Keratinocyte (primary cell): ENCODE measurements around the gene SLC6A7. TPM values are rescaled to one million over a fixed set of nuclear protein-coding genes. Genes with fewer than 3 reads are reported as not detected.
A peak's percentile ranks its signal among the peaks of the same experiment; 100 is the strongest.

Source experiments
- DNase-seq: peaks from one replicate; pipeline ENCODE4 v3.0.0-alpha.2; 2011; ENCODE audit warnings: low read depth, missing footprints, low spot score
- FAIRE-seq: peaks from 2 replicates; lab custom pipeline; 2011; peaks lifted over from hg19 to GRCh38; lab: Jason Lieb, UNC
- H2AFZ ChIP-seq: 2 replicates; pipeline ENCODE4 v1.6.0; 2012; ENCODE audit warnings: low read length, control low read depth, inconsistent platforms; ENCODE audit not compliant: control insufficient read depth
- H3K27ac ChIP-seq: 2 replicates; pipeline ENCODE4 v1.5.1; 2011; ENCODE audit warnings: low read length; ENCODE audit not compliant: control insufficient read depth, insufficient read depth
- H3K27me3 ChIP-seq: 3 replicates; pipeline ENCODE4 v1.6.0; 2011; ENCODE audit warnings: low read length; ENCODE audit not compliant: control insufficient read depth, insufficient read depth; ENCODE audit errors: extremely low read depth
- H3K36me3 ChIP-seq, 2 experiments: 2 replicates in 1 of 2; 3 replicates in 1 of 2; pipeline ENCODE4 v1.5.1; 2011; ENCODE audit warnings: low read length in 2 of 2, mild to moderate bottlenecking in 1 of 2; ENCODE audit not compliant: control insufficient read depth in 2 of 2, insufficient read depth in 2 of 2; ENCODE audit errors: extremely low read depth in 1 of 2
- H3K4me1 ChIP-seq: 3 replicates; pipeline ENCODE4 v1.5.1; 2011; ENCODE audit warnings: low read length; ENCODE audit not compliant: control insufficient read depth, insufficient read depth; ENCODE audit errors: extremely low read depth
- H3K4me2 ChIP-seq: 3 replicates; pipeline ENCODE4 v1.6.0; 2011; ENCODE audit warnings: low read depth, low read length; ENCODE audit not compliant: control insufficient read depth, insufficient read depth; ENCODE audit errors: extremely low read depth
- H3K4me3 ChIP-seq, 3 experiments: fragments of 200-600 bp in 1 of 3; sonication (generic) in 1 of 3; 2 replicates in 2 of 3; 3 replicates in 1 of 3; pipeline ENCODE4 v1.5.1; 2011 to 2016; ENCODE audit warnings: low read length in 3 of 3, mild to moderate bottlenecking in 3 of 3, control low read depth in 2 of 3, inconsistent platforms in 1 of 3, low read depth in 1 of 3, mixed read lengths in 1 of 3, mixed run types in 1 of 3, moderate library complexity in 1 of 3; ENCODE audit not compliant: control insufficient read depth in 2 of 3, insufficient read depth in 2 of 3; ENCODE audit errors: extremely low read depth in 1 of 3
- H3K79me2 ChIP-seq: 2 replicates; pipeline ENCODE4 v1.6.0; 2012; ENCODE audit warnings: low read length; ENCODE audit not compliant: control insufficient read depth, insufficient read depth
- H3K9ac ChIP-seq: 3 replicates; pipeline ENCODE4 v1.6.0; 2011; ENCODE audit warnings: low read length; ENCODE audit not compliant: control insufficient read depth, insufficient read depth; ENCODE audit errors: extremely low read depth
- H3K9me1 ChIP-seq: 3 replicates; pipeline ENCODE4 v1.6.0; 2011; ENCODE audit warnings: low read length; ENCODE audit not compliant: control insufficient read depth, insufficient read depth; ENCODE audit errors: extremely low read depth
- H3K9me3 ChIP-seq: 2 replicates; pipeline ENCODE4 v1.5.1; 2012; ENCODE audit warnings: low read depth, low read length; ENCODE audit not compliant: control insufficient read depth
- H4K20me1 ChIP-seq: 3 replicates; pipeline ENCODE4 v1.6.0; 2011; ENCODE audit warnings: low read length; ENCODE audit not compliant: control insufficient read depth, insufficient read depth; ENCODE audit errors: extremely low read depth
- EZH2 ChIP-seq: IDR thresholded peaks from one replicate; pipeline ENCODE4 v1.6.1; 2012; ENCODE audit warnings: inconsistent platforms, mild to moderate bottlenecking, low read length, moderate library complexity
- dilution Hi-C: fragments of 300-500 bp; cut with MboI; formaldehyde crosslinking; loops from one replicate; pipeline ENCODE4 v1.7.0; 2020; ENCODE audit warnings: low sequenced_read_pairs; ENCODE audit not compliant: extremely low pct_ligation_motif_present
- polyA plus RNA-seq, 5 experiments: library from polyadenylated mRNA; depleted of rRNA in 3 of 5; stranded (reverse) in 3 of 5; stranded (forward) in 1 of 5; unstranded in 1 of 5; fragments of >200 nt; gene quantifications; 1 replicate in 1 of 5; 2 replicates in 3 of 5; 3 replicates in 1 of 5; pipeline versions ENCODE4 v1.2.1 to v1.2.3, GENCODE V29; 2011 to 2012; ENCODE audit warnings: missing spikeins in 2 of 5, low read depth in 1 of 5, low replicate concordance in 1 of 5
- TF ChIP-seq, protein P1 (sequence below), 3 experiments: IDR thresholded peaks in 1 of 3; conservative IDR thresholded peaks in 1 of 3; optimal IDR thresholded peaks in 1 of 3; 2 replicates in 2 of 3; 3 replicates in 1 of 3; pipeline versions ENCODE3 to v1.5.1; 2011; ENCODE audit warnings: low read length in 3 of 3, mild to moderate bottlenecking in 3 of 3, moderate library complexity in 2 of 3, control low read depth in 1 of 3, inconsistent platforms in 1 of 3; ENCODE audit not compliant: insufficient read depth in 2 of 3; ENCODE audit errors: extremely low read depth in 1 of 3

Gene SLC6A7
- polyA plus RNA-seq, 1 donor (not counting 4 experiments of a cell fraction or from before 2014, with no cell fraction given): not detected

DNA sequence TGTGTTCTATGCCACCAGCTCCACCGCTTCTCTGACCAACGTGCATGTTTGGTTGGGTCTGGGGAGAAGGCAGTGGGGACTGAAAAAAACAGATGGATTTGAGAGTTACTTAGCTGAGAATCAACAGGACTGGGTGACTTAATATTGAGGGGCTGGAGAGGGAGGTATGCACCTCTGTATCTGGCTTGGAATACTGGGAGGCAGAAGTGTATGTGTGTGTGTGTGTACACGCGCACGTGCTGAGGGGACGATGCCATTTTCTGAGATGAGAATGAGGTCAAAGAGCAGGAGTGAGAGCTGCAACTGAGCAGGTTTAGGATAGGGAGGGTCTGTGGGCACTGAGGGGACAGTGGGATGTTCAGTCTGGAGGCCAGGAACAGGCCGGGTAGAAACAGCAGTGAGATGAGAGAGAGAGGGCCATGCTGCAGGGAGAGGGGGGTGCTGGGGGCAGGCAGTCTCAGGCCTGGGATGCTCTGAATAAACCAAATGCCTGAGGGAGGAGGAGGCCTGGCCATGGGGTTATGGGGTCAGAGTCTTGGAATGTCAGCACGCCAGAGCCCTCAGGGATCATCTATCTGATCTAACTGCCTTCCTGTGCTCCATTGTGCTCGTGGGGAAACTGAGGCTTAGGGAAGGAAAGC lies 48.2 kb upstream of the SLC6A7 start:
- Histone ChIP-seq H3K9me1 (no peaks in the 10 kb centered on the region), H3K36me3 (no peaks in the 10 kb centered on the region), H3K4me2 (no peak overlapping the region), H3K4me3 (no peak overlapping the region), H3K4me1 (peaks cover 12% of the 10 kb centered on the region), H3K27ac (no peak overlapping the region), H3K79me2 (no peaks in the 10 kb centered on the region), H4K20me1 (no peaks in the 10 kb centered on the region), H3K27me3 (peaks cover 5% of the 10 kb centered on the region), H3K9me3 (no peaks in the 10 kb centered on the region), H2AFZ (no peak overlapping the region), H3K9ac (no peak overlapping the region)
- dilution Hi-C loops: no loop called here
- FAIRE-seq (no peak), DNase-seq (no peak)
- TF ChIP-seq EZH2: no peak
- TF ChIP-seq, protein P1, sequence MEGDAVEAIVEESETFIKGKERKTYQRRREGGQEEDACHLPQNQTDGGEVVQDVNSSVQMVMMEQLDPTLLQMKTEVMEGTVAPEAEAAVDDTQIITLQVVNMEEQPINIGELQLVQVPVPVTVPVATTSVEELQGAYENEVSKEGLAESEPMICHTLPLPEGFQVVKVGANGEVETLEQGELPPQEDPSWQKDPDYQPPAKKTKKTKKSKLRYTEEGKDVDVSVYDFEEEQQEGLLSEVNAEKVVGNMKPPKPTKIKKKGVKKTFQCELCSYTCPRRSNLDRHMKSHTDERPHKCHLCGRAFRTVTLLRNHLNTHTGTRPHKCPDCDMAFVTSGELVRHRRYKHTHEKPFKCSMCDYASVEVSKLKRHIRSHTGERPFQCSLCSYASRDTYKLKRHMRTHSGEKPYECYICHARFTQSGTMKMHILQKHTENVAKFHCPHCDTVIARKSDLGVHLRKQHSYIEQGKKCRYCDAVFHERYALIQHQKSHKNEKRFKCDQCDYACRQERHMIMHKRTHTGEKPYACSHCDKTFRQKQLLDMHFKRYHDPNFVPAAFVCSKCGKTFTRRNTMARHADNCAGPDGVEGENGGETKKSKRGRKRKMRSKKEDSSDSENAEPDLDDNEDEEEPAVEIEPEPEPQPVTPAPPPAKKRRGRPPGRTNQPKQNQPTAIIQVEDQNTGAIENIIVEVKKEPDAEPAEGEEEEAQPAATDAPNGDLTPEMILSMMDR (optimal IDR thresholded peaks at IDR 0.05 in 1 of 3, IDR thresholded peaks at IDR 0.05 in 1 of 3, conservative IDR thresholded peaks at IDR 0.05 in 1 of 3; ENCODE audit: extremely low read depth in 1 of 3, insufficient read depth in 2 of 3, low read length in 3 of 3): no peak

DNA sequence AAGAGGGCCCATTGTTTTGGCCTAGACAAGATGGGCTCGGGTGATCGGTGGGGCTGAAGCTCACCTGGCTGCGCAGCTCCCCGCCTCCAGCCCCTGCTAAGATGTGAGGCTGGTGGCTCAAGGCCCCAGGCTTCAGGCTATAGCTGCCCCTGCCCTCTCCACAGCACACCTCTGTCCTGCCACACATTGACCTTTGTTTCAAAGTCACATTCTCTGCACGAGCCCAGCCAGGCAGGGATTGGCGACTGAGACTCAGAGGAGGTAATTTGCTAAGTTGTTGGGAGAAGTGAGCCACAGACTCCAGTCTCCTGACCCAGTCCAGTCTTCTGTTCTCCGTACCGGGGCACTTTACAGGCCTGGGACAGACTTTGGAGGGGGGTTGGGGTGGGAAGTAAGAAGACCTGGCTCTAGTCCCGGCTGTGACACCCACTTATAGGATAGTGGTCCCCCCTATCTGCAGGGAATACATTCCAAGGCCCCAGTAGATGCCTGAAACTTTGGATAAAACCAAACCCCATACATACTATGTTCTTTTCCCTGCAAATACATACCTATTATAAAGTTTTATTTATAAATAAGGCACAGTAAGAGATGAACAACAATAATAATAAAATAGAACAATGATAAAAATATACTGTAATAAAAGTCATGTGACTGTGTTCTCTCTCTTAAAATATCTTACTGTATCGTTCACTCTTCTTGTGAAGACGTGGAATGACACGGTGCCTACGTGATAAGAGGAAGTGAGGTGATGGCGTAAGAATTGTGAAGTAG lies 47.5 kb upstream of the SLC6A7 start:
- Histone ChIP-seq H3K4me1 (peaks cover 12% of the 10 kb centered on the region), H2AFZ (no peak overlapping the region), H3K4me2 (peak overlapping the region; percentile 11), H3K36me3 (no peaks in the 10 kb centered on the region), H3K9me3 (no peaks in the 10 kb centered on the region), H3K9ac (no peak overlapping the region), H3K9me1 (no peaks in the 10 kb centered on the region), H3K79me2 (no peaks in the 10 kb centered on the region), H4K20me1 (no peaks in the 10 kb centered on the region), H3K4me3 (no peak overlapping the region), H3K27ac (no peak overlapping the region), H3K27me3 (peaks cover 5% of the 10 kb centered on the region)
- dilution Hi-C loops: no loop called here
- FAIRE-seq (no peak), DNase-seq (no peak)
- TF ChIP-seq EZH2: no peak
